ENCODE measurements around the gene AVEN. TPM values are rescaled to one million over a fixed set of nuclear protein-coding genes. Genes with fewer than 3 reads are reported as not detected.

The AVEN gene
- polyA plus RNA-seq, 1 of the 3 experiments (the other 2 are of a cell fraction) = 7.5 TPM

DNA sequence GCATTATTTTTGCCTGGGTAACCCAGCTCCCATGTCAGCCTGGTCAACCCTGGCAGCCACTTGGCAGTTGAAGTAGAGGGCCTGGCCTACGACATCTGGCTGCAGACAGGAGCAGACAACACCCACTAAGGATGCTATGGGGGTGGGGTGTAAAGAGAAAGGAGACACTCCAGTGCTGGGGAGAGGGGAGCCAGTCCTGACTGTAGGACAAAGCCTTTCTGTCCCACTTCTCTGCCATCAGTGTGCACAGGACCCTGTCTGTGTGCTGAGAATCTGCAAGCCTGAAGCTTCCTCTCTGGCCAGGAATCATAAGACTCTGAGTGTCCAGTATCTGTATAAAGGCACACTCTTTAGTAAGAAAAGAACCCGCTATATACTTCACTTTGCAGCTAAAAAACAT, 167.0 kb downstream of the AVEN start:
- peaks cover 0 to 7% of the 10 kb centered on the region in 2 experiments for H3K36me3 ChIP-seq (replicated peaks in 1 of 2; ENCODE audit: control insufficient read depth in 1 of 2, insufficient read depth in 2 of 2, low read length in 1 of 2)
- H3K4me2 ChIP-seq = no peak overlapping the region
- no peak overlapping the region for H3K4me3 ChIP-seq (ENCODE audit: low read depth in 2 of 2, low read length in 1 of 2)
- ChIA-PET CTCF (interaction anchor here (1.1 kb wide), 1 partner anchor 137 kb away, joined by 4 read pairs; no protein-coding TSS in a partner anchor), POLR2A (no interaction called here)
- peak; percentile 57 for DNase-seq
- H3K4me1 ChIP-seq (ENCODE audit: control insufficient read depth in 1 of 2, insufficient read depth in 2 of 2, low read depth in 1 of 2, low read length in 1 of 2) = peaks cover 0 to 9% of the 10 kb centered on the region in 2 experiments; a peak in 1 of 4 replicates
- WGBS (ENCODE audit: low lambda C conversion rate) = 90% methylated on average over 2 of the region's 2 CpGs
- H3F3A ChIP-seq (replicated peaks; ENCODE audit: insufficient read depth) = no peaks in the 10 kb centered on the region
- no peak overlapping the region for H2AFZ ChIP-seq (ENCODE audit: low read depth)
- H3K9ac ChIP-seq = no peak overlapping the region
- no peaks in the 10 kb centered on the region for H3K27me3 ChIP-seq (ENCODE audit: insufficient read depth)
- no peaks in the 10 kb centered on the region for H3K9me3 ChIP-seq
- H4K20me1 ChIP-seq (ENCODE audit: insufficient read depth) = no peaks in the 10 kb centered on the region
- peak overlapping the region in 1 of 2 experiments; percentile 24; a peak in 1 of 4 replicates for H3K27ac ChIP-seq (ENCODE audit: low read depth in 2 of 2, low read length in 1 of 2)
- H3K9me2 ChIP-seq = no peaks in the 10 kb centered on the region
- no peak for TF ChIP-seq RCOR1 (IDR thresholded peaks at IDR 0.05; ENCODE audit: low read length)
- no peak for TF ChIP-seq RXRA (IDR thresholded peaks at IDR 0.05; ENCODE audit: borderline replicate concordance, low read depth)
- TF ChIP-seq JUND (IDR thresholded peaks at IDR 0.05) = no peak
- no peak for TF ChIP-seq FOXJ3 (CRISPR knock-in tag; IDR thresholded peaks at IDR 0.05)
- no peak for TF ChIP-seq ELF1 (IDR thresholded peaks at IDR 0.05)
- no peak for TF ChIP-seq CHD2 (IDR thresholded peaks at IDR 0.05; ENCODE audit: low read length, partially characterized antibody)
- no peak for TF ChIP-seq SIN3A (IDR thresholded peaks at IDR 0.05; ENCODE audit: borderline replicate concordance, low read depth, low read length)
- TF ChIP-seq, protein P1, sequence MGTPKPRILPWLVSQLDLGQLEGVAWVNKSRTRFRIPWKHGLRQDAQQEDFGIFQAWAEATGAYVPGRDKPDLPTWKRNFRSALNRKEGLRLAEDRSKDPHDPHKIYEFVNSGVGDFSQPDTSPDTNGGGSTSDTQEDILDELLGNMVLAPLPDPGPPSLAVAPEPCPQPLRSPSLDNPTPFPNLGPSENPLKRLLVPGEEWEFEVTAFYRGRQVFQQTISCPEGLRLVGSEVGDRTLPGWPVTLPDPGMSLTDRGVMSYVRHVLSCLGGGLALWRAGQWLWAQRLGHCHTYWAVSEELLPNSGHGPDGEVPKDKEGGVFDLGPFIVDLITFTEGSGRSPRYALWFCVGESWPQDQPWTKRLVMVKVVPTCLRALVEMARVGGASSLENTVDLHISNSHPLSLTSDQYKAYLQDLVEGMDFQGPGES (IDR thresholded peaks at IDR 0.05; ENCODE audit: low read depth, low read length) = no peak
- TF ChIP-seq TAF1 (IDR thresholded peaks at IDR 0.05; ENCODE audit: borderline replicate concordance, low read depth, low read length) = no peak
- no peak for TF ChIP-seq GABPA (IDR thresholded peaks at IDR 0.05; ENCODE audit: low read depth)
- TF ChIP-seq RAD21 (IDR thresholded peaks at IDR 0.05; ENCODE audit: low read length) = no peak
- TF ChIP-seq, protein P2, sequence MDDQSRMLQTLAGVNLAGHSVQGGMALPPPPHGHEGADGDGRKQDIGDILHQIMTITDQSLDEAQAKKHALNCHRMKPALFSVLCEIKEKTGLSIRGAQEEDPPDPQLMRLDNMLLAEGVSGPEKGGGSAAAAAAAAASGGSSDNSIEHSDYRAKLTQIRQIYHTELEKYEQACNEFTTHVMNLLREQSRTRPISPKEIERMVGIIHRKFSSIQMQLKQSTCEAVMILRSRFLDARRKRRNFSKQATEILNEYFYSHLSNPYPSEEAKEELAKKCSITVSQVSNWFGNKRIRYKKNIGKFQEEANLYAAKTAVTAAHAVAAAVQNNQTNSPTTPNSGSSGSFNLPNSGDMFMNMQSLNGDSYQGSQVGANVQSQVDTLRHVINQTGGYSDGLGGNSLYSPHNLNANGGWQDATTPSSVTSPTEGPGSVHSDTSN (IDR thresholded peaks at IDR 0.05) = no peak
- no peaks in the 10 kb centered on the region for H3K79me2 ChIP-seq (ENCODE audit: insufficient read depth)

DNA sequence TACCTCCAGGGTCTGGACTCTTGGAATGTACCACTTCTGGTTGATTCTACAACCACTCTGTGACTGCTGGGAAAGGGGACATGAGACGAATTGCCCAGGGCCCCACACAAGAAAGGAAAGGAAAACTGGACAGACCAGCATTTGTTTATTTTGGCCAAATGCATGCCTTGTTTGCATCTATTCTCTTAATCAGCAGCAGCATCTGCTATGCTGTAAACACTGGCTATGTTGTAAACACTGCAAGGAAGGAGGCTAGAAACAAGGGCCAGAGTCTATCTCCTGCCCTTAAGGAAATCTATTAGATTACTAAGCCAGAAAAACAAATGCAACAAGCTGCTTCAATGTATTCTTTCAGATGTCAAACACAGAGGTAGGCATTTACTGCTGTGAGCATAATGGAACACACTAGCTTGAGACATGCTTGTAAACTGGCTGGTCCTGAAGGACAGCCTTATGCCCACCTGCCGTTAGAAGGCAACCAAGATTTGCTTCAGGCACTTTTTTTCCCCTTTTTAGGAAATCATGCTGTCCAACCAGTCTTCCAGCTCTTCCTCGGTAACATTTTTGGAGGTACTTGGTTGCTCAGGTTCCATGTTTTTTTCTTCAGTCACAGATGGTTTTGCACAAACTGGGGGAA, 172.8 kb downstream of the AVEN start:
- Histone ChIP-seq H3K27me3 (ENCODE audit: insufficient read depth) (no peaks in the 10 kb centered on the region), H3K9me2 (no peaks in the 10 kb centered on the region), H2AFZ (ENCODE audit: low read depth) (no peak overlapping the region), H3K4me3 (ENCODE audit: low read depth in 2 of 2, low read length in 1 of 2) (no peak overlapping the region), H3K4me2 (no peak overlapping the region), H3K36me3 (replicated peaks in 1 of 2; ENCODE audit: control insufficient read depth in 1 of 2, insufficient read depth in 2 of 2, low read length in 1 of 2) (peaks cover 0 to 10% of the 10 kb centered on the region in 2 experiments), H4K20me1 (ENCODE audit: insufficient read depth) (no peaks in the 10 kb centered on the region), H3K9ac (no peak overlapping the region), H3K79me2 (ENCODE audit: insufficient read depth) (no peaks in the 10 kb centered on the region), H3K4me1 (ENCODE audit: control insufficient read depth in 1 of 2, insufficient read depth in 2 of 2, low read depth in 1 of 2, low read length in 1 of 2) (peaks cover 0 to 5% of the 10 kb centered on the region in 2 experiments; a peak in 1 of 4 replicates), H3K9me3 (no peaks in the 10 kb centered on the region), H3F3A (replicated peaks; ENCODE audit: insufficient read depth) (peaks cover 8% of the 10 kb centered on the region), H3K27ac (ENCODE audit: low read depth in 2 of 2, low read length in 1 of 2) (peak overlapping the region in 1 of 2 experiments; percentile 29; a peak in 1 of 4 replicates)
- CTCF ChIA-PET = no interaction called here
- POLR2A ChIA-PET = no interaction called here
- DNase-seq = no peak
- WGBS (ENCODE audit: low lambda C conversion rate) = 87% methylated on average over 3 of the region's 3 CpGs
- TF ChIP-seq, protein P3, sequence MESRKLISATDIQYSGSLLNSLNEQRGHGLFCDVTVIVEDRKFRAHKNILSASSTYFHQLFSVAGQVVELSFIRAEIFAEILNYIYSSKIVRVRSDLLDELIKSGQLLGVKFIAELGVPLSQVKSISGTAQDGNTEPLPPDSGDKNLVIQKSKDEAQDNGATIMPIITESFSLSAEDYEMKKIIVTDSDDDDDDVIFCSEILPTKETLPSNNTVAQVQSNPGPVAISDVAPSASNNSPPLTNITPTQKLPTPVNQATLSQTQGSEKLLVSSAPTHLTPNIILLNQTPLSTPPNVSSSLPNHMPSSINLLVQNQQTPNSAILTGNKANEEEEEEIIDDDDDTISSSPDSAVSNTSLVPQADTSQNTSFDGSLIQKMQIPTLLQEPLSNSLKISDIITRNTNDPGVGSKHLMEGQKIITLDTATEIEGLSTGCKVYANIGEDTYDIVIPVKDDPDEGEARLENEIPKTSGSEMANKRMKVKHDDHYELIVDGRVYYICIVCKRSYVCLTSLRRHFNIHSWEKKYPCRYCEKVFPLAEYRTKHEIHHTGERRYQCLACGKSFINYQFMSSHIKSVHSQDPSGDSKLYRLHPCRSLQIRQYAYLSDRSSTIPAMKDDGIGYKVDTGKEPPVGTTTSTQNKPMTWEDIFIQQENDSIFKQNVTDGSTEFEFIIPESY (IDR thresholded peaks at IDR 0.05; ENCODE audit: borderline replicate concordance, low read depth) = no peak
- TF ChIP-seq, protein P2 (IDR thresholded peaks at IDR 0.05) = no peak
- TF ChIP-seq FOSL2 (IDR thresholded peaks at IDR 0.05; ENCODE audit: borderline replicate concordance, low read depth) = no peak
- no peak for TF ChIP-seq GATA2 (CRISPR knock-in tag; IDR thresholded peaks at IDR 0.05)
- TF ChIP-seq, protein P4, sequence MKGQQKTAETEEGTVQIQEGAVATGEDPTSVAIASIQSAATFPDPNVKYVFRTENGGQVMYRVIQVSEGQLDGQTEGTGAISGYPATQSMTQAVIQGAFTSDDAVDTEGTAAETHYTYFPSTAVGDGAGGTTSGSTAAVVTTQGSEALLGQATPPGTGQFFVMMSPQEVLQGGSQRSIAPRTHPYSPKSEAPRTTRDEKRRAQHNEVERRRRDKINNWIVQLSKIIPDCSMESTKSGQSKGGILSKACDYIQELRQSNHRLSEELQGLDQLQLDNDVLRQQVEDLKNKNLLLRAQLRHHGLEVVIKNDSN (IDR thresholded peaks at IDR 0.05; ENCODE audit: borderline replicate concordance, low read depth) = no peak
- TF ChIP-seq, protein P5, sequence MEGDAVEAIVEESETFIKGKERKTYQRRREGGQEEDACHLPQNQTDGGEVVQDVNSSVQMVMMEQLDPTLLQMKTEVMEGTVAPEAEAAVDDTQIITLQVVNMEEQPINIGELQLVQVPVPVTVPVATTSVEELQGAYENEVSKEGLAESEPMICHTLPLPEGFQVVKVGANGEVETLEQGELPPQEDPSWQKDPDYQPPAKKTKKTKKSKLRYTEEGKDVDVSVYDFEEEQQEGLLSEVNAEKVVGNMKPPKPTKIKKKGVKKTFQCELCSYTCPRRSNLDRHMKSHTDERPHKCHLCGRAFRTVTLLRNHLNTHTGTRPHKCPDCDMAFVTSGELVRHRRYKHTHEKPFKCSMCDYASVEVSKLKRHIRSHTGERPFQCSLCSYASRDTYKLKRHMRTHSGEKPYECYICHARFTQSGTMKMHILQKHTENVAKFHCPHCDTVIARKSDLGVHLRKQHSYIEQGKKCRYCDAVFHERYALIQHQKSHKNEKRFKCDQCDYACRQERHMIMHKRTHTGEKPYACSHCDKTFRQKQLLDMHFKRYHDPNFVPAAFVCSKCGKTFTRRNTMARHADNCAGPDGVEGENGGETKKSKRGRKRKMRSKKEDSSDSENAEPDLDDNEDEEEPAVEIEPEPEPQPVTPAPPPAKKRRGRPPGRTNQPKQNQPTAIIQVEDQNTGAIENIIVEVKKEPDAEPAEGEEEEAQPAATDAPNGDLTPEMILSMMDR (IDR thresholded peaks at IDR 0.05) = no peak
- no peak for TF ChIP-seq NFIC (IDR thresholded peaks at IDR 0.05; ENCODE audit: borderline replicate concordance)
- TF ChIP-seq MXI1 (IDR thresholded peaks at IDR 0.05; ENCODE audit: low read depth, low read length) = no peak
- no peak for TF ChIP-seq RCOR1 (IDR thresholded peaks at IDR 0.05; ENCODE audit: low read length)
- TF ChIP-seq RFX5 (IDR thresholded peaks at IDR 0.05; ENCODE audit: low read length) = no peak
